Hepatocyte (in vitro differentiated cells): ENCODE measurements around the gene LHPP. TPM values are rescaled to one million over a fixed set of nuclear protein-coding genes. Genes with fewer than 3 reads are reported as not detected.

Experiments
- DNase-seq: peaks from one replicate; pipeline ENCODE4 v3.0.0-alpha.2; 2016; ENCODE audit warnings: low spot score
- H2AFZ ChIP-seq: fragments of 200-600 bp; sonication (generic); 2 replicates; pipeline ENCODE4 v1.6.0; 2016; ENCODE audit warnings: antibody characterized with exemption, mild to moderate bottlenecking
- H3K27ac ChIP-seq: fragments of 200-600 bp; sonication (generic); 2 replicates; pipeline ENCODE4 v1.5.1; 2016; ENCODE audit warnings: mild to moderate bottlenecking
- H3K27me3 ChIP-seq: fragments of 200-600 bp; sonication (generic); 2 replicates; pipeline ENCODE4 v1.6.1; 2016
- H3K36me3 ChIP-seq: fragments of 200-600 bp; sonication (generic); replicated peaks from 2 replicates; pipeline ENCODE4 v1.5.1; 2016; ENCODE audit warnings: low read depth; ENCODE audit not compliant: insufficient read depth
- H3K4me1 ChIP-seq: fragments of 200-600 bp; sonication (generic); 2 replicates; pipeline ENCODE4 v1.5.1; 2016; ENCODE audit warnings: mild to moderate bottlenecking, moderate library complexity; ENCODE audit not compliant: insufficient read depth
- H3K4me2 ChIP-seq: fragments of 200-600 bp; sonication (generic); 2 replicates; pipeline ENCODE4 v1.6.0; 2016
- H3K4me3 ChIP-seq: fragments of 200-600 bp; sonication (generic); 2 replicates; pipeline ENCODE4 v1.5.1; 2016; ENCODE audit warnings: mild to moderate bottlenecking
- H3K79me2 ChIP-seq: fragments of 200-600 bp; sonication (generic); 2 replicates; pipeline ENCODE4 v1.6.0; 2017; ENCODE audit warnings: mild to moderate bottlenecking
- H3K9me2 ChIP-seq: fragments of 200-600 bp; sonication (generic); replicated peaks from 2 replicates; pipeline ENCODE4 v1.6.0; 2017; ENCODE audit warnings: mild to moderate bottlenecking; ENCODE audit not compliant: insufficient read depth
- H3K9me3 ChIP-seq: fragments of 200-600 bp; sonication (generic); 2 replicates; pipeline ENCODE4 v1.5.1; 2016; ENCODE audit warnings: low read depth, mild to moderate bottlenecking
- H4K20me1 ChIP-seq: fragments of 200-600 bp; sonication (generic); 2 replicates; pipeline ENCODE4 v1.6.0; 2016; ENCODE audit warnings: mild to moderate bottlenecking; ENCODE audit not compliant: insufficient read depth, poor library complexity, severe bottlenecking
- EZH2 ChIP-seq: fragments of 200-600 bp; sonication (generic); IDR thresholded peaks from 2 replicates; pipeline ENCODE4 v1.6.1; 2016; ENCODE audit warnings: antibody characterized with exemption, mild to moderate bottlenecking, borderline replicate concordance
- EZH2phosphoT487 ChIP-seq: fragments of 200-600 bp; sonication (generic); IDR thresholded peaks from one replicate; pipeline ENCODE4 v1.6.1; 2018; ENCODE audit warnings: antibody characterized with exemption, mild to moderate bottlenecking, low read depth, moderate library complexity; ENCODE audit not compliant: unreplicated experiment, severe bottlenecking
- WGBS: methylation state at CpG from one replicate; pipeline ENCODE4 v1.1.6; 2016; ENCODE audit warnings: low lambda C conversion rate; ENCODE audit errors: missing lambda C conversion rate; 5-methylcytosine and 5-hydroxymethylcytosine counted together
- polyA plus RNA-seq: library from polyadenylated mRNA; unstranded; fragments of >200 nt; fragmentation: Nextera tagmentation; extraction: Ambion mirVana; gene quantifications from 2 replicates; pipeline ENCODE4 v1.2.1, GENCODE V29; 2016
- total RNA-seq: library from RNA; depleted of rRNA; stranded (reverse); fragments of >200 nt; gene quantifications from 2 replicates; pipeline ENCODE4 v1.2.3, GENCODE V29; 2014
- TF ChIP-seq, protein P1 (sequence below): fragments of 200-600 bp; sonication (generic); IDR thresholded peaks from 2 replicates; pipeline ENCODE4 v1.5.1; 2016; ENCODE audit warnings: antibody characterized with exemption, mild to moderate bottlenecking; ENCODE audit not compliant: poor library complexity

The LHPP gene
- total and polyA plus RNA-seq, 2 experiments from 2014 or later: 29.4 to 30.3 TPM

DNA sequence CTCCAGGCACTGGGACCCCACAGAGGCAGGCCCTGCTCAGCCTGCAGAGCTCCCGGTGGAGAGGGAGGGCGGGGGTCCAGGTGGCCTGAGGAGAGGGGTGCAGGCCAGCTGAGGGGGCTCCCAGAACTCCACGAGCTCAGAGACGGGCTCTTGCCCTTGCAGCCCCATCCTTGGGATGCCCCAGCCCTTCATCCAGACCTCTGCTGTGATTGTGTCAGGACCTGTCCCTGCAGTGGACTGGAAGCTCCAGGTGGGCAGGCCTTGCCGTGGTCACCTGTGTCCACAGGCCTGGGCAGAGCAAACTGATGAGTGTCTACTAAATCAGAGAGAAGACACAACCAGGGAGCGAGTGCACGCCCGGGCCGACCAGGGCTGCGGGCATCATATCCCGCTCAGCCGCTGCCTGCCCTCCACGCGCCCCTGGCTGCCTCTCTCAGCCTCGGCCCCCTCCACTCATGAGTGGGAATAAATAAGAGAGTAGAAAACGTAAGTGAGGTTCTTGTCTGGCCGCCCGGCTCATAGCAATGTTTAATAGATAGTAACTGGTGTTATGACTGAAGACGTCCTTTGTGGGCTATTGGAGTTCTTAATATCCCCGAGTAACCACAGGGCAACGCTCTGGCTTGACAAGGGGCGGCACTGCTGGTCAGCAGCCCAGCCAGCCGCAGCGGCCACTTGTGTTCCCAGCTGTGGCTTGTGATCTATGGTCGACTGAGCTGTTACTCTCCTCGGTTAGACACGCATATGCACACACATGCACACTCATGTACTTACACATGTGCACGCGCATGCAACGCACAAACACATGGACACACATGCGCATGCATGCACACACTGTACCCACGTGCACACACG, 105.6 kb downstream of the LHPP start:
- Histone ChIP-seq H3K79me2 (no peaks in the 10 kb centered on the region), H3K27ac (no peak overlapping the region), H3K9me3 (no peaks in the 10 kb centered on the region), H3K4me3 (no peak overlapping the region), H3K27me3 (no peaks in the 10 kb centered on the region), H4K20me1 (no peaks in the 10 kb centered on the region), H2AFZ (no peak overlapping the region), H3K4me1 (no peaks in the 10 kb centered on the region), H3K9me2 (no peaks in the 10 kb centered on the region), H3K4me2 (no peak overlapping the region), H3K36me3 (no peaks in the 10 kb centered on the region)
- no peak for DNase-seq
- TF ChIP-seq EZH2 (no peak), EZH2phosphoT487 (no peak)
- TF ChIP-seq, protein P1, sequence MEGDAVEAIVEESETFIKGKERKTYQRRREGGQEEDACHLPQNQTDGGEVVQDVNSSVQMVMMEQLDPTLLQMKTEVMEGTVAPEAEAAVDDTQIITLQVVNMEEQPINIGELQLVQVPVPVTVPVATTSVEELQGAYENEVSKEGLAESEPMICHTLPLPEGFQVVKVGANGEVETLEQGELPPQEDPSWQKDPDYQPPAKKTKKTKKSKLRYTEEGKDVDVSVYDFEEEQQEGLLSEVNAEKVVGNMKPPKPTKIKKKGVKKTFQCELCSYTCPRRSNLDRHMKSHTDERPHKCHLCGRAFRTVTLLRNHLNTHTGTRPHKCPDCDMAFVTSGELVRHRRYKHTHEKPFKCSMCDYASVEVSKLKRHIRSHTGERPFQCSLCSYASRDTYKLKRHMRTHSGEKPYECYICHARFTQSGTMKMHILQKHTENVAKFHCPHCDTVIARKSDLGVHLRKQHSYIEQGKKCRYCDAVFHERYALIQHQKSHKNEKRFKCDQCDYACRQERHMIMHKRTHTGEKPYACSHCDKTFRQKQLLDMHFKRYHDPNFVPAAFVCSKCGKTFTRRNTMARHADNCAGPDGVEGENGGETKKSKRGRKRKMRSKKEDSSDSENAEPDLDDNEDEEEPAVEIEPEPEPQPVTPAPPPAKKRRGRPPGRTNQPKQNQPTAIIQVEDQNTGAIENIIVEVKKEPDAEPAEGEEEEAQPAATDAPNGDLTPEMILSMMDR: no peak
- WGBS: 94% methylated on average over 33 of the region's 33 CpGs

DNA sequence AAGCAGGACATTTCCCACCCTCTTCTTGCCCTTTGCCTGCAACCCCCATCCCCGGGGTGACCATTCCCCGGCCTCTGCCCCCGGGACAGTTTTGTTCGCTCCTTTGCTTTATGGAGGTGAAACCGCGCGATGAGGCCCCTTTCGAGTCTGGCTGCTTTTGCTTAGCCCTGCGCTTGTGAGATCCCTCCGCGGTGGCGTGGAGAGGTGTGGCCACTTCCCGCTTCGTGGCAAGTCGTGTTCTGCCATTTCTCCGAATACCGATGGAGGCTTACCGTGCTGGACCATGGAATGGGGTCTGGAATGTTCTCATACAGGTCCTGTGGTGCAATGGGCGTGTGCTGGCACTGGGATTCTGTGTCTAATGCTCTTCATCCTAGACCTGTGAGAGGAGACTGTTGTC, 106.7 kb downstream of the LHPP start:
- 89% methylated on average over 19 of the region's 19 CpGs for WGBS
- DNase-seq: no peak
- H3K27ac ChIP-seq: no peak overlapping the region
- no peaks in the 10 kb centered on the region for H3K4me1 ChIP-seq
- no peaks in the 10 kb centered on the region for H3K27me3 ChIP-seq
- no peak overlapping the region for H3K4me3 ChIP-seq
- no peaks in the 10 kb centered on the region for H3K36me3 ChIP-seq
- no peak overlapping the region for H2AFZ ChIP-seq
- H3K79me2 ChIP-seq: no peaks in the 10 kb centered on the region
- H4K20me1 ChIP-seq: no peaks in the 10 kb centered on the region
- H3K9me2 ChIP-seq: no peaks in the 10 kb centered on the region
- no peaks in the 10 kb centered on the region for H3K9me3 ChIP-seq
- H3K4me2 ChIP-seq: no peak overlapping the region
- TF ChIP-seq, protein P1: no peak
- TF ChIP-seq EZH2phosphoT487 (no peak), EZH2 (no peak)

GRCh38 chr10:124568848-124569622, 107.4 kb downstream of the LHPP start:
- no peaks in the 10 kb centered on the region for H3K79me2 ChIP-seq
- TF ChIP-seq, protein P1: no peak
- no peak for TF ChIP-seq EZH2
- TF ChIP-seq EZH2phosphoT487: no peak

More at GRCh38 chr10:124568848-124569622, 107.4 kb downstream of the LHPP start:
- Histone ChIP-seq H3K36me3 (no peaks in the 10 kb centered on the region), H3K27me3 (no peaks in the 10 kb centered on the region), H3K4me2 (no peak overlapping the region), H3K4me1 (no peaks in the 10 kb centered on the region), H3K9me3 (no peaks in the 10 kb centered on the region), H3K27ac (no peak overlapping the region), H3K4me3 (no peak overlapping the region), H4K20me1 (no peaks in the 10 kb centered on the region), H2AFZ (no peak overlapping the region), H3K9me2 (no peaks in the 10 kb centered on the region)
- WGBS: 76% methylated on average over 21 of the region's 21 CpGs
- DNase-seq: no peak
